Keratinocyte (primary cell): Measurements from ENCODE around the gene SARS2.

Experiments
- CTCF ChIP-seq, 3 experiments: IDR thresholded peaks in 1 of 3; conservative IDR thresholded peaks in 1 of 3; optimal IDR thresholded peaks in 1 of 3; 2 replicates in 2 of 3; 3 replicates in 1 of 3; pipeline versions ENCODE3 to v1.5.1; 2011; ENCODE audit warnings: low read length in 3 of 3, mild to moderate bottlenecking in 3 of 3, moderate library complexity in 2 of 3, control low read depth in 1 of 3, inconsistent platforms in 1 of 3; ENCODE audit not compliant: insufficient read depth in 2 of 3; ENCODE audit errors: extremely low read depth in 1 of 3
- EZH2 ChIP-seq: IDR thresholded peaks from one replicate; pipeline ENCODE4 v1.6.1; 2012; ENCODE audit warnings: inconsistent platforms, mild to moderate bottlenecking, low read length, moderate library complexity

- TF ChIP-seq EZH2 = no peak
- no peak for TF ChIP-seq CTCF (optimal IDR thresholded peaks at IDR 0.05 in 1 of 3, IDR thresholded peaks at IDR 0.05 in 1 of 3, conservative IDR thresholded peaks at IDR 0.05 in 1 of 3; ENCODE audit: extremely low read depth in 1 of 3, insufficient read depth in 2 of 3, low read length in 3 of 3)
These were observed 30.3 kb downstream of the SARS2 start for GRCh38 chr19:38900202-38900629.
